ENCODE data around the gene ELOVL2.

The ELOVL2 gene

DNA sequence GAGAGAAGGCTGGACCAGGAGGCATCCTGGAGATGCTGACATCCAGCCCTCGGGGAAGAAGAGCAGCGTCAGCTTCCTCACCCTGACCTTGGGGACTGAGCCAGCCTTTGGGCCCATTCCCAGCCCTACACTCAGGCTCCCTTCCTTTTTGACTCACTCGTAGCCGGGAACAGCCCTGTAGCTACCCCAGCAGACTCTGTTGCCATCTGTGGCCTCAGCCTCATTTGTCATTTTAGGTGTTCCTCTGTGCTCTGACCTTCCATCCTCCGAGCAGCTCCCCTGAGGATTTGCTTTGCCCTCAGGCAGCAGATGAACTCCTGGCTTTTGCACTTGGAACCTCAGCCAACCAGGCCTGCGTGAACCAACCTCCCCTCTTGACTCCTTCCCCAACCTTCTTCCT, 67.5 kb downstream of the ELOVL2 start:
- DNase-seq = no peak

GRCh38 chr6:10972196-10972595, 71.9 kb downstream of the ELOVL2 start:
- no peak for DNase-seq

- DNase-seq = no peak
Observed at GRCh38 chr6:10970731-10971130, 73.4 kb downstream of the ELOVL2 start.

DNA sequence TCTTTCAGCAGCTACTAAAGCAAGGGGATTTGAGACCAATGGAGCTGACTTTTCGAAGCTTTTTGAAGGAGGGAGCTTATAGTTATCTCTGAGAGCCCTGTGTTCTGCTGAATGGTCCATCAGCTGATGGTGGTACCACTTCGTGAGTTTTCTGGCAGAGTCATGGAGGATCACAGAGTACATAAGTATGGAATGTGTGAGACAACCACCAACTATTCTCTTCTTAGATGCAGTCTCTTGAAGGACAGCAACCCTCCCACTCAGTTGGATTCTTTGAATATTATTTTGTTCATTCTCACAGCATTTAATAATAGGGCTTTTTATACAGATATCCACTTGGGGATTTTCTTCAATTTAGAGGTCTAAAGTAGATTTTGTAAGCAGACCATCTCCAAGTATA, 75.3 kb downstream of the ELOVL2 start:
- no peak for DNase-seq

DNA sequence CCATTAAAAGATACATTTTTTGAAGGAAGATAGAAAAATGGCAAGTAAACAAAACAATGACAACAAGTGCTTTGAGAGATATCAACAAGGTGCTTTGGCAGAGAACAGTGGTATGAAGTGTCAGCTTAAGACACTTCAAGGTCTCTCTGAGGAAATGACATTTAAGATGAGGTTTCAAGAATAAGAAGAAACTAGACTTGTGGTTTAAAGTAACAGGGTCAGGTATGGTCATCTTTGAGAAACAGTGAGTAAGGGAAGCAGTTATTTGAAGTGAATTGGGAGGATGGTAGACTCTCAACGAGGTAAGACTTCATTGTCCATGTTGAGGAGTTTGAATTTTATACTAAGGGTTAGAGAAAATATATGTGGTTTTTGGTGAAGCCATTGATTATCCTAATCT, 79.4 kb downstream of the ELOVL2 start:
- DNase-seq = no peak

- DNase-seq = no peak
Observed at GRCh38 chr6:10963113-10963512, 81.0 kb downstream of the ELOVL2 start.

GRCh38 chr6:10962673-10963072, 81.4 kb downstream of the ELOVL2 start:
- no peak for DNase-seq

GRCh38 chr6:10961837-10962236, 82.3 kb downstream of the ELOVL2 start:
- no peak for DNase-seq

- no peak for DNase-seq
Observed at GRCh38 chr6:10960171-10960570, 83.9 kb downstream of the ELOVL2 start.

DNA sequence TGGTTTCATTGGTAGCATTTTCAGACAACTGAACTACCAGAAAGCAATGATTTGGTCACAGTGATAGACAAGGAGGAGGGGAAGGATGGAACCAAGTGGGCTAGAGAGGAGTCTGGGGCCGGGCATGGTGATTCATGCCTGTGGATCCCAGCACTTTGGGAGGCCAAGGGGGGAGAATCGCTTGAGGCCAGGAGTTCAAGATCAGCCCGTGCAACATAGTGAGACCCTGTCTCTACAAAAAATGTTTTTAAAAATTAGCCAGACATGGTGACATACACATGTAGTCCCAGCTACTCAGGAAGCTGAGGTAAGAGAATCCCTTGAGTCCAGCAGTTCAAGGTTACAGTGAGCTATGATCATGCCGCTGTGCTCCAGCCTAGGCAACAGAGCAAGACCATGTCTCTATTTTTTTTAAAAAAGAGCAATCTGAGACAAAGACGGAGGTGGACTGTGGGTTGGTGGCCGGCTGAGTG, 86.7 kb downstream of the ELOVL2 start:
- DNase-seq = no peak

- DNase-seq = no peak
Observed at GRCh38 chr6:10956776-10957175, 87.3 kb downstream of the ELOVL2 start.

GRCh38 chr6:10954590-10955010, 89.5 kb downstream of the ELOVL2 start:
- peak; percentile 80 for DNase-seq

- peak; percentile 18 for DNase-seq
Observed at GRCh38 chr6:10951675-10952282, 92.3 kb downstream of the ELOVL2 start.

DNA sequence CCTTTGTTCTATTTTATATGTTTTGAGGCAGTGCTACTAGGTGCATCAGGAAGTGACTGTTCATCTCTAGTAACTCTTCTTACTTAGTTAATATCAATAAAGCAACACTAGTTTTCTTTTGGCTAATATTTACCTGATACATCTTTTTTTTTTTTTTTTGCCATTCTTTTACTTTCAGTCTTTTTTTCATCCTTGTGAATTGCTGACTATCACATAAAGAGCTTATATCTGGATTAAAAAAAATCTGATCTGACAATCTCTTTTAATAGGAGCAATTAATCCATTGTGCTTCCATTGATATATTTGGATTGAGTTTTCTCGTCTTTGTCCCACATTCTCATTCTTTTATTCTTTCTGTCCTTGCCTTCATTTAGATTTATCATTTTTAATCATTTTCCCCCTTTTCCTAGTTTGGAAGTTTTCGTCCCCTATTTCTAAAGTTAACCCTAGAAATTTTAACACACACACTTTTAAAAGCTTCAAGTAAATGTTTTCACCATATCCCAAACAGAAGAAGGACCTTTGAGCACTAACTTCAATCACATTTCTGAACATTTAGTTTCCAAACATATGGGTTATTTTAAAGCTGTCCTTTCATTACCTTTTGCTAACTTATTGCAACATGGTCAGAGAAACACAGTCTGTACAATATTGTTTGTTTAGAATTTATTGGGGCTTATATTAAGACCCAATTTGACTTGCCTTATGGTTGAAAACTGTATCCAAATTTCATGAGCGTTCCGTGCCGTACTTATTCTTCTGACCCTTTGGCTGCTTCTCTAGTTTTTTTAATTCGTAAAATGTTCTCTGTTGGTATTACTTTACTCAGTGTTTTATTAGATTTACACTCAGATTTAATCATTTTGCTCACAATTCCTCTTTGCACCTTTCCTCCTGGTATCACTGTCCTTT, 94.3 kb downstream of the ELOVL2 start:
- no peak for DNase-seq

DNA sequence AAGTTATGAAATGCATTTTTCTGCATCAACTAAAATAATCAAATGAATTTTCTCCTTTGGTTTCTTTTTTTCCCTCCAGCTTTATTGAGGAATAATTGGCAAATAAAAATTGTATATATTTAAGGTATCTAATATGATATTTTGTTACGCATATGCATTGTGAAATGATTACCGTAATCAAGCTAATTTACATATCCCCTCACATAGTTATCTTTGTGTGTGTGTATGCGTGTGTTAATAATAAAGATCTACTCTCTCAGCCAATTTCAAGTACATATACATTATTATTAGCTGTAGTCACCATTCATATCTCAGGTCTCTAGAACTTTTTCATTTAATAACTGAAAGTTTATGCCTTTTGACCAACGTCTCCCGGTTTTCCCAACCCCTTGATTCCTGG, 96.1 kb downstream of the ELOVL2 start:
- DNase-seq = no peak

GRCh38 chr6:10945845-10946244, 98.3 kb downstream of the ELOVL2 start:
- DNase-seq = no peak

- DNase-seq = no peak
Observed at GRCh38 chr6:10939840-10940239, 104.3 kb downstream of the ELOVL2 start.

GRCh38 chr6:10933126-10933525, 111.0 kb downstream of the ELOVL2 start:
- no peak for DNase-seq

Data from OCI-M1 (cell line).